ENCODE results near the gene SLC24A3.

DNA sequence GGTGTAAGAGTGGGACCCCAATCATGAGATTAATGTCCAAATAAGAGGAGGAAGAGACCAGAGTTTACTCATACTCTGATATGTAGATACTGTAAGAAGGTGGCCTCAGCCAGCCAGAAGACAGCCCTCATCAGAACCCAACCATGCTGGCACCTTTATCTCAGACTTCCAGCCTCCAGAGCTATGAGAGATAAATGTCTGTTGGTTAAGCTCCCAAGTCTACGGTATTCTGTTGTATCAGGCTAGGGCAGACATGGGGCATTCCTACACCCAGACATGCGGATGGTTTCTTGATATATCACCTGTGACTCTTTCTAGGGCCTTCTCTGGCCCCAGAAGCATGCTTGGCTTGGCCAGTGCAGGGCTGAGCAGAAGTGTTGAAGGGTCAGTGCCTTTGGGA is 298.2 kb downstream of the SLC24A3 start:
- TF ChIP-seq, protein P1, sequence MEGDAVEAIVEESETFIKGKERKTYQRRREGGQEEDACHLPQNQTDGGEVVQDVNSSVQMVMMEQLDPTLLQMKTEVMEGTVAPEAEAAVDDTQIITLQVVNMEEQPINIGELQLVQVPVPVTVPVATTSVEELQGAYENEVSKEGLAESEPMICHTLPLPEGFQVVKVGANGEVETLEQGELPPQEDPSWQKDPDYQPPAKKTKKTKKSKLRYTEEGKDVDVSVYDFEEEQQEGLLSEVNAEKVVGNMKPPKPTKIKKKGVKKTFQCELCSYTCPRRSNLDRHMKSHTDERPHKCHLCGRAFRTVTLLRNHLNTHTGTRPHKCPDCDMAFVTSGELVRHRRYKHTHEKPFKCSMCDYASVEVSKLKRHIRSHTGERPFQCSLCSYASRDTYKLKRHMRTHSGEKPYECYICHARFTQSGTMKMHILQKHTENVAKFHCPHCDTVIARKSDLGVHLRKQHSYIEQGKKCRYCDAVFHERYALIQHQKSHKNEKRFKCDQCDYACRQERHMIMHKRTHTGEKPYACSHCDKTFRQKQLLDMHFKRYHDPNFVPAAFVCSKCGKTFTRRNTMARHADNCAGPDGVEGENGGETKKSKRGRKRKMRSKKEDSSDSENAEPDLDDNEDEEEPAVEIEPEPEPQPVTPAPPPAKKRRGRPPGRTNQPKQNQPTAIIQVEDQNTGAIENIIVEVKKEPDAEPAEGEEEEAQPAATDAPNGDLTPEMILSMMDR (IDR thresholded peaks at IDR 0.05; ENCODE audit: low read depth, low read length) = no peak
- no peak for TF ChIP-seq POLR2A (IDR thresholded peaks at IDR 0.05; ENCODE audit: extremely low read depth, insufficient read length)
- TF ChIP-seq, protein P2, sequence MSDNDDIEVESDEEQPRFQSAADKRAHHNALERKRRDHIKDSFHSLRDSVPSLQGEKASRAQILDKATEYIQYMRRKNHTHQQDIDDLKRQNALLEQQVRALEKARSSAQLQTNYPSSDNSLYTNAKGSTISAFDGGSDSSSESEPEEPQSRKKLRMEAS (IDR thresholded peaks at IDR 0.05; ENCODE audit: low read depth, low read length) = no peak
- TF ChIP-seq MYC (IDR thresholded peaks at IDR 0.05; ENCODE audit: low read depth, low read length) = no peak

Measured in NB4 (cell line).